ENCODE measurements around the gene HBS1L. TPM values are rescaled to one million over a fixed set of nuclear protein-coding genes. Genes with fewer than 3 reads are reported as not detected.

The HBS1L gene
- polyA plus RNA-seq, 1 of the 3 experiments (the other 2 are of a cell fraction), result 19.0 TPM

DNA sequence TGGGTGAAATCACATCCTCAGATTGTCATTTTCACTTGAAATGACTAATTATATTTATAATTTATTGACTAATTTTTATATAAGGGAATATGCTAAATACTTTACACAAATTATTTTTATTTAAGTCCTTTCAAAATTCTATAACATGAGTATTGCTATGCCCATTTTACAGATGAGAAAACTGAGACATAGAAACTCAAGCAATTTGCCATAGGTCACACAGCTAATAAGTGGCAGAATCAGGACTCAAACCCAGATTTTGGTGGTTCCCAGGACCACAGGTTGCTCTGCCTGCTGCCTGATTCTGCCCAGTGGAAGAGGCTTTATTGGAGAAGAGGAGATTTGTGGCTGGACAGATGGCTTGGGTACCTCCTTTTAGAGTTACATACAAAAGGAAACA, 109.6 kb downstream of the HBS1L start:
- Histone ChIP-seq H3K4me3 (ENCODE audit: low read depth in 2 of 2, low read length in 1 of 2) (no peak overlapping the region), H3K4me2 (no peak overlapping the region), H3K9me3 (no peaks in the 10 kb centered on the region), H3K9ac (no peak overlapping the region), H3K4me1 (ENCODE audit: control insufficient read depth in 1 of 2, insufficient read depth in 2 of 2, low read depth in 1 of 2, low read length in 1 of 2) (no peaks in the 10 kb centered on the region; a peak in 1 of 4 replicates), H3F3A (replicated peaks; ENCODE audit: insufficient read depth) (no peaks in the 10 kb centered on the region), H2AFZ (ENCODE audit: low read depth) (no peak overlapping the region), H3K36me3 (replicated peaks in 1 of 2; ENCODE audit: control insufficient read depth in 1 of 2, insufficient read depth in 2 of 2, low read length in 1 of 2) (peaks cover 0 to 3% of the 10 kb centered on the region in 2 experiments), H3K79me2 (ENCODE audit: insufficient read depth) (no peaks in the 10 kb centered on the region), H3K9me2 (no peaks in the 10 kb centered on the region), H3K27ac (ENCODE audit: low read depth in 2 of 2, low read length in 1 of 2) (no peak overlapping the region), H4K20me1 (ENCODE audit: insufficient read depth) (no peaks in the 10 kb centered on the region), H3K27me3 (ENCODE audit: insufficient read depth) (no peaks in the 10 kb centered on the region)
- TF ChIP-seq NRF1 (IDR thresholded peaks at IDR 0.05; ENCODE audit: low read depth, low read length) (no peak), MAX (IDR thresholded peaks at IDR 0.05; ENCODE audit: low read depth) (no peak), EZH2phosphoT487 (IDR thresholded peaks at IDR 0.05; ENCODE audit: borderline replicate concordance, low read depth) (no peak), FOSL2 (IDR thresholded peaks at IDR 0.05; ENCODE audit: borderline replicate concordance, low read depth) (no peak), MXI1 (IDR thresholded peaks at IDR 0.05; ENCODE audit: low read depth, low read length) (no peak)
- POLR2A ChIA-PET, result no interaction called here
- CTCF ChIA-PET, result interaction anchor here (1.0 to 2.0 kb wide), 3 partner anchors 62 to 822 kb away, joined by 4 to 10 read pairs (median 4); no protein-coding TSS in a partner anchor
- no peak for DNase-seq

DNA sequence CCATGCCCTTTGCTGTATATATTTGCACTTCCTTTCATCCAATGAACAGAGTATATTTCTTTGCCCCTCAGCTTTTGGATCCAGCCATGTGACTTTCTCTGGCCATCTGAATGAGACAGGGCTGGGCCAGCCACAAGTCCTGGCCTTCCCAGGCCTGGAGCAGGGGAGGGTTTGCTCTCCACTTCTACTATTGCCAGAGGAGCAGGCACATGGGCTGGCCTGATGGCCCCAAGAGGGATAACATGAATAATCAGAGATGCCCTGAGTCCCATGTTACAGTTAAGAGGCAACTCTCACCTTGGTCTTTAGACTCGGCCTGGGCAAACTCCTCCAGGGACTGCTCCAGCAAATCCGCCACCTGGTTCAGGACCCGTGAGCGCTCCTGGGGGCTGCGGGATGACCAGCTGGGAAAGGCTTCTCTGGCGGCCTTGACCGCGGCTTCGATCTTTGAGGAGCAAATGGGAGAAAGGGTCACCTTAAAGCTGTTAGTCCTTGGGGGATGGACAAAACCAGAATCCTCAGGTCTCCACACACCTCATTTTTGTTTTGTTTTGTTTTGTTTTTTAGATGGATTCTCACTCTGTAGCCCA, 111.0 kb downstream of the HBS1L start:
- no peak overlapping the region for H3K9ac ChIP-seq
- no peak overlapping the region for H3K4me2 ChIP-seq
- no peak overlapping the region for H3K4me3 ChIP-seq (ENCODE audit: low read depth in 2 of 2, low read length in 1 of 2)
- no peaks in the 10 kb centered on the region for H3K9me3 ChIP-seq
- H2AFZ ChIP-seq (ENCODE audit: low read depth), result no peak overlapping the region
- ChIA-PET CTCF (interaction anchor here (1.1 to 2.0 kb wide), 3 partner anchors 61 to 1019 kb away, joined by 3 to 10 read pairs (median 4); no protein-coding TSS in a partner anchor), POLR2A (no interaction called here)
- no peak for TF ChIP-seq ELF1 (IDR thresholded peaks at IDR 0.05)
- TF ChIP-seq, protein P1, sequence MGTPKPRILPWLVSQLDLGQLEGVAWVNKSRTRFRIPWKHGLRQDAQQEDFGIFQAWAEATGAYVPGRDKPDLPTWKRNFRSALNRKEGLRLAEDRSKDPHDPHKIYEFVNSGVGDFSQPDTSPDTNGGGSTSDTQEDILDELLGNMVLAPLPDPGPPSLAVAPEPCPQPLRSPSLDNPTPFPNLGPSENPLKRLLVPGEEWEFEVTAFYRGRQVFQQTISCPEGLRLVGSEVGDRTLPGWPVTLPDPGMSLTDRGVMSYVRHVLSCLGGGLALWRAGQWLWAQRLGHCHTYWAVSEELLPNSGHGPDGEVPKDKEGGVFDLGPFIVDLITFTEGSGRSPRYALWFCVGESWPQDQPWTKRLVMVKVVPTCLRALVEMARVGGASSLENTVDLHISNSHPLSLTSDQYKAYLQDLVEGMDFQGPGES (IDR thresholded peaks at IDR 0.05; ENCODE audit: low read depth, low read length), result no peak
- TF ChIP-seq GATA2 (CRISPR knock-in tag; IDR thresholded peaks at IDR 0.05), result no peak
- TF ChIP-seq FOXJ3 (CRISPR knock-in tag; IDR thresholded peaks at IDR 0.05), result no peak
- no peak for TF ChIP-seq FOXM1 (IDR thresholded peaks at IDR 0.05; ENCODE audit: low read depth)
- TF ChIP-seq SMC3 (IDR thresholded peaks at IDR 0.05; ENCODE audit: low read depth, low read length), result no peak
- TF ChIP-seq EZH2phosphoT487 (IDR thresholded peaks at IDR 0.05; ENCODE audit: borderline replicate concordance, low read depth), result no peak
- no peak for TF ChIP-seq RXRA (IDR thresholded peaks at IDR 0.05; ENCODE audit: borderline replicate concordance, low read depth)
- no peak for TF ChIP-seq FOSL2 (IDR thresholded peaks at IDR 0.05; ENCODE audit: borderline replicate concordance, low read depth)
- H3K4me1 ChIP-seq (ENCODE audit: control insufficient read depth in 1 of 2, insufficient read depth in 2 of 2, low read depth in 1 of 2, low read length in 1 of 2), result no peaks in the 10 kb centered on the region
- H3K27me3 ChIP-seq (ENCODE audit: insufficient read depth), result no peaks in the 10 kb centered on the region
- WGBS (ENCODE audit: low lambda C conversion rate), result 100% methylated on average over 1 of the region's 9 CpGs
- H3K36me3 ChIP-seq (replicated peaks in 1 of 2; ENCODE audit: control insufficient read depth in 1 of 2, insufficient read depth in 2 of 2, low read length in 1 of 2), result peaks cover 0 to 3% of the 10 kb centered on the region in 2 experiments
- no peak overlapping the region for H3K27ac ChIP-seq (ENCODE audit: low read depth in 2 of 2, low read length in 1 of 2)
- H3K9me2 ChIP-seq, result no peaks in the 10 kb centered on the region
- H4K20me1 ChIP-seq (ENCODE audit: insufficient read depth), result no peaks in the 10 kb centered on the region
- DNase-seq, result no peak
- no peaks in the 10 kb centered on the region for H3K79me2 ChIP-seq (ENCODE audit: insufficient read depth)
- H3F3A ChIP-seq (replicated peaks; ENCODE audit: insufficient read depth), result no peaks in the 10 kb centered on the region
